GM12891 (cell line): ENCODE results near the gene ZNF878.

Source experiments
- PAX5 ChIP-seq: IDR thresholded peaks from 2 replicates; pipeline ENCODE4 v1.6.1; 2011; ENCODE audit warnings: low read length, moderate library complexity, mild to moderate bottlenecking; ENCODE audit not compliant: insufficient read depth, severe bottlenecking
- POLR2A ChIP-seq: IDR thresholded peaks from 2 replicates; pipeline ENCODE4 v1.6.1; 2011; ENCODE audit warnings: low read depth, low read length, control low read depth
- POLR2AphosphoS5 ChIP-seq: IDR thresholded peaks from 2 replicates; pipeline ENCODE4 v1.6.1; 2011; ENCODE audit warnings: low read depth, low read length, control low read depth
- POU2F2 ChIP-seq: IDR thresholded peaks from 2 replicates; pipeline ENCODE4 v1.6.1; 2011; ENCODE audit warnings: low read depth, mild to moderate bottlenecking, control low read depth, low read length, moderate library complexity
- TAF1 ChIP-seq: IDR thresholded peaks from 2 replicates; pipeline ENCODE4 v1.6.1; 2011; ENCODE audit warnings: low read depth, low read length, control low read depth

- TF ChIP-seq POLR2A (no peak), POLR2AphosphoS5 (no peak), TAF1 (no peak), PAX5 (no peak), POU2F2 (no peak)
Measured at GRCh38 chr19:12077375-12077774, 24.6 kb upstream of the ZNF878 start.
